ENCODE data around the gene CDK10.
"Not testable (repeated sequence)": the region's sequence is repeated elsewhere in the genome, so short reads cannot be mapped to it uniquely, and the experiment has no call there.

The CDK10 gene

GRCh38 chr16:89697161-89697615 is 10.7 kb downstream of the CDK10 start:
- no peak for DNase-seq

GRCh38 chr16:89697616-89698331 is 11.3 kb downstream of the CDK10 start:
- DNase-seq = no peak

- not testable (repeated sequence) for DNase-seq
Observed at GRCh38 chr16:89698717-89699116, 12.2 kb downstream of the CDK10 start.

GRCh38 chr16:89699629-89700099 is 13.2 kb downstream of the CDK10 start:
- DNase-seq = not testable (repeated sequence)

GRCh38 chr16:89700100-89700648 is 13.7 kb downstream of the CDK10 start:
- DNase-seq = peak; percentile 80

GRCh38 chr16:89700649-89701424 is 14.3 kb downstream of the CDK10 start:
- DNase-seq = no peak

GRCh38 chr16:89701425-89702406 is 15.2 kb downstream of the CDK10 start, which contains the start of gene SPATA2L:
TSS of gene SPATA2L (minus strand) at chr16:89701705. CDS start at chr16:89701232, 473 bp downstream.
- peak; percentile 45 for DNase-seq

- DNase-seq = no peak
Observed at GRCh38 chr16:89704281-89704680, 17.8 kb downstream of the CDK10 start.

- DNase-seq = no peak
Observed at GRCh38 chr16:89705006-89705405, 18.5 kb downstream of the CDK10 start.

- no peak for DNase-seq
Observed at GRCh38 chr16:89706518-89707260, 20.2 kb downstream of the CDK10 start.

GRCh38 chr16:89707695-89708094 is 21.2 kb downstream of the CDK10 start:
- no peak for DNase-seq

GRCh38 chr16:89708481-89708931 is 22.0 kb downstream of the CDK10 start:
- DNase-seq = no peak

- no peak for DNase-seq
Observed at GRCh38 chr16:89709166-89709565, 22.7 kb downstream of the CDK10 start.

GRCh38 chr16:89709716-89710432 is 23.4 kb downstream of the CDK10 start:
- DNase-seq = no peak

GRCh38 chr16:89710709-89711564 is 24.4 kb downstream of the CDK10 start:
- DNase-seq = no peak

GRCh38 chr16:89711601-89712273 is 25.2 kb downstream of the CDK10 start:
- no peak for DNase-seq

GRCh38 chr16:89712274-89712781 is 25.8 kb downstream of the CDK10 start:
- no peak for DNase-seq

- DNase-seq = no peak
Observed at GRCh38 chr16:89716493-89716892, 30.0 kb downstream of the CDK10 start.

All from GOT3 (cell line).